Heart right ventricle (tissue), 16 donors: ENCODE results near the gene ELOB. TPM values are rescaled to one million over a fixed set of nuclear protein-coding genes. Genes with fewer than 3 reads are reported as not detected.

Experiments
- ATAC-seq, 8 donors: fragments of 200-7000 bp; cut with Tn5 transposase; one replicate each; pipeline ENCODE4 v1.9.1; 2020; ENCODE audit warnings: mild to moderate bottlenecking in 8 of 8, moderate library complexity in 8 of 8, moderate number of reproducible peaks in 1 of 8
- DNase-seq, 2 donors: peaks; one replicate each; pipeline ENCODE4 v3.0.0-alpha.2; 2020
- H3K27ac ChIP-seq, 10 donors: fragments of 200-600 bp; sonication (generic) in 2 of 10; one replicate each; pipeline versions ENCODE4 v1.5.0 to v1.8.0; 2020 to 2022; ENCODE audit warnings: mild to moderate bottlenecking in 3 of 10
- H3K27me3 ChIP-seq, 7 donors: fragments of 200-600 bp; one replicate each; pipeline ENCODE4 v1.8.0; 2021 to 2022; ENCODE audit warnings: mild to moderate bottlenecking in 2 of 7
- H3K36me3 ChIP-seq, 9 donors: fragments of 200-600 bp; sonication (generic) in 1 of 9; one replicate each; pipeline versions ENCODE4 v1.5.0 to v1.8.0; 2020 to 2022; ENCODE audit warnings: mild to moderate bottlenecking in 2 of 9
- H3K4me1 ChIP-seq, 9 donors: fragments of 200-600 bp; sonication (generic) in 1 of 9; one replicate each; pipeline versions ENCODE4 v1.5.0 to v1.8.0; 2020 to 2022; ENCODE audit warnings: mild to moderate bottlenecking in 4 of 9
- H3K4me3 ChIP-seq, 10 donors: fragments of 200-600 bp; sonication (generic) in 2 of 10; one replicate each; pipeline versions ENCODE4 v1.5.0 to v1.8.0; 2020 to 2022; ENCODE audit warnings: mild to moderate bottlenecking in 7 of 10, moderate library complexity in 2 of 10
- H3K9me3 ChIP-seq, 11 donors: fragments of 200-600 bp in 10 of 11; sonication (generic) in 2 of 11; one replicate each; pipeline versions ENCODE4 v1.5.0 to v1.8.0; 2013 to 2022; ENCODE audit warnings: mild to moderate bottlenecking in 2 of 11, control low read depth in 1 of 11, moderate library complexity in 1 of 11
- WGBS, 2 donors: extraction: QIAGEN DNeasy Blood & Tissue Kit; methylation state at CpG; one replicate each; pipeline ENCODE4 v1.1.7; 2013; ENCODE audit warnings: inconsistent platforms in 1 of 2; 5-methylcytosine and 5-hydroxymethylcytosine counted together
- intact Hi-C, 10 donors: fragments of 100-400 bp; cut with DNase I; formaldehyde crosslinking; loops; one replicate each; pipeline versions ENCODE4 v1.11.1 to v1.14.2; 2022
- polyA plus RNA-seq, 2 donors: library from polyadenylated mRNA; stranded (reverse); fragments of 200-250 nt; gene quantifications; one replicate each; pipeline ENCODE4 v1.2.3, GENCODE V29; 2013
- total RNA-seq, 10 donors: library from RNA; stranded (reverse); fragmentation: NEBNext Ultra II Directional in 3 of 10; extraction: Animal tissue kit (Norgen Biotek cat#: 25700) in 3 of 10; gene quantifications; one replicate each; pipeline versions ENCODE4 v1.2.1 to v1.2.4, GENCODE V29; 2021 to 2023
- TF ChIP-seq, protein P1 (sequence below), 9 donors: fragments of 200-600 bp; sonication (generic) in 2 of 9; IDR thresholded peaks; one replicate each; pipeline versions ENCODE4 v1.5.0 to v1.8.0; 2021 to 2022; ENCODE audit warnings: antibody characterized with exemption in 9 of 9, mild to moderate bottlenecking in 5 of 9, moderate library complexity in 1 of 9
- donor health status: Arrhythmogenic right ventricular cardiomyopathy.
- donor health status: ischemic (EF 13 %, LVEDD 7.1; RV severe dilation, severe dysfunction).
- donor health status: healthy with polysubstance abuse.
- donor health status: DM: no; HTN: yes; CAD: no.
- donor health status: DM: no; HTN: no; CAD: no.
- donor health status: ischemic (EF 25% LVEDD 6.9; RV normal size, moderate dysfunction).
- donor health status: ischemic (EF 25% LVEDD 5.7; RV mildly dilated, moderate dysfunction).
- donor health status: healthy.
- donor health status: DM: yes; HTN: yes; CAD: no.
- donor health status: Ischemic cardiomyopathy.
- donor health status: ischemic (EF 35%, LVEDD 5.7; RV mildly dilated, moderate dysfunction).
- donor health status: nonischemic (EF 11% LVEDD 7.7; RV severe dilation, severe dysfunction).
- donor health status: DM: yes; HTN: yes; CAD: no.
- donor health status: PGD.
- donor health status: ischemic (EF 29% LVEDD 5.4; RV normal size, mild dysfunction).
- donor health status: nonischemic (EF 23%, LVEDD 6.1; RV moderate dilation, normal function).

The ELOB gene
- total and polyA plus RNA-seq, 12 donors = 248 to 1,196 (median 332) TPM

DNA sequence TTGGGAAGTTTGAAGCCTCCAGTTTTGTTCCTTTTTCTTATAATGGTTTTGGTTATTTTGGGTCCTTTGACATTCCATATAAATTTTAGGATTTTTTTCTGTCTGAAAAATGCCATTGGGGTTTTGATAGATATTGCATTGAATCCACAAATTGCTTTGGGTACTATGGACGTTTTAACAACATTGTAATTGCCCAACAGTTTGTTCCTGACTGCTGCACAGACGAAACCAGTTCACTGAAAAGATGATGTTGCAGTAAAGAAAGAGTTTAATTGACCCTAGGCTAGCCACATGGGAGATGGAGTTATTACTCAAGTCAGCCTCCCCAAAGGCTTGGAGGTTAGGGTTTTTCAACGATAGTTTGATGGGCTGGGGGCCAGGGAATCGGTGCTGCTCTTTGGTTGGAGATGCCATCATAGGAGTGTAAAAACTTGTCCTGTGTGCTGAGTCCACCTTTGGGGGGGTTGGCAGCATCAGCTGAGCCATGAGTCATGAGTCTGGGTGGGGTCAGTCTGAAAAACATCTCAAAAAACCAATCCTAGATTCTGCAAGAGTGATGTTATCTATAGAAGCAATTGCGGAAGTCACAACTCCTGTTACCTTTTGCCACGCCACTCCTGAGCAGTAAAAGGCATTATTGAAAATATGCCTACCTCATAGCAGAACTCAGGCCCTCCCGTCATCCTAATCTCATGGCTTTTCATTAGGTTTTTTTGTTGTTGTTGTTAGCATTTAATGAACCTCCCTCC lies 18.5 kb upstream of the ELOB start:
- Histone ChIP-seq H3K4me1 (peaks cover 0 to 32% (median 0%) of the 10 kb centered on the region in 9 donors), H3K27ac (peak overlapping the region in 1 of 10 donors; percentile 34), H3K36me3 (no peaks in the 10 kb centered on the region), H3K27me3 (peaks cover 0 to 58% (median 35%) of the 10 kb centered on the region in 7 donors), H3K4me3 (no peak overlapping the region), H3K9me3 (no peaks in the 10 kb centered on the region)
- 64 to 70% methylated on average over 7 of the region's 7 CpGs for WGBS, 2 donors
- TF ChIP-seq, protein P1, sequence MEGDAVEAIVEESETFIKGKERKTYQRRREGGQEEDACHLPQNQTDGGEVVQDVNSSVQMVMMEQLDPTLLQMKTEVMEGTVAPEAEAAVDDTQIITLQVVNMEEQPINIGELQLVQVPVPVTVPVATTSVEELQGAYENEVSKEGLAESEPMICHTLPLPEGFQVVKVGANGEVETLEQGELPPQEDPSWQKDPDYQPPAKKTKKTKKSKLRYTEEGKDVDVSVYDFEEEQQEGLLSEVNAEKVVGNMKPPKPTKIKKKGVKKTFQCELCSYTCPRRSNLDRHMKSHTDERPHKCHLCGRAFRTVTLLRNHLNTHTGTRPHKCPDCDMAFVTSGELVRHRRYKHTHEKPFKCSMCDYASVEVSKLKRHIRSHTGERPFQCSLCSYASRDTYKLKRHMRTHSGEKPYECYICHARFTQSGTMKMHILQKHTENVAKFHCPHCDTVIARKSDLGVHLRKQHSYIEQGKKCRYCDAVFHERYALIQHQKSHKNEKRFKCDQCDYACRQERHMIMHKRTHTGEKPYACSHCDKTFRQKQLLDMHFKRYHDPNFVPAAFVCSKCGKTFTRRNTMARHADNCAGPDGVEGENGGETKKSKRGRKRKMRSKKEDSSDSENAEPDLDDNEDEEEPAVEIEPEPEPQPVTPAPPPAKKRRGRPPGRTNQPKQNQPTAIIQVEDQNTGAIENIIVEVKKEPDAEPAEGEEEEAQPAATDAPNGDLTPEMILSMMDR (IDR thresholded peaks at IDR 0.05) = no peak
- intact Hi-C loops = no loop called here
- no peak for DNase-seq
- ATAC-seq = no peak

- ATAC-seq (no peak), DNase-seq (no peak)
- H3K27ac ChIP-seq = peak overlapping the region in 1 of 10 donors; percentile 17
- no peaks in the 10 kb centered on the region for H3K9me3 ChIP-seq
- H3K36me3 ChIP-seq = no peaks in the 10 kb centered on the region
- peaks cover 0 to 63% (median 47%) of the 10 kb centered on the region in 7 donors for H3K27me3 ChIP-seq
- H3K4me1 ChIP-seq = peaks cover 0 to 32% (median 0%) of the 10 kb centered on the region in 9 donors
- TF ChIP-seq, protein P1 (IDR thresholded peaks at IDR 0.05) = no peak
- WGBS, 2 donors = 85 to 90% methylated on average over 10 of the region's 10 CpGs
- intact Hi-C loops = no loop called here
- no peak overlapping the region for H3K4me3 ChIP-seq
These were observed 15.9 kb upstream of the ELOB start for GRCh38 chr16:2792940-2793339.

DNA sequence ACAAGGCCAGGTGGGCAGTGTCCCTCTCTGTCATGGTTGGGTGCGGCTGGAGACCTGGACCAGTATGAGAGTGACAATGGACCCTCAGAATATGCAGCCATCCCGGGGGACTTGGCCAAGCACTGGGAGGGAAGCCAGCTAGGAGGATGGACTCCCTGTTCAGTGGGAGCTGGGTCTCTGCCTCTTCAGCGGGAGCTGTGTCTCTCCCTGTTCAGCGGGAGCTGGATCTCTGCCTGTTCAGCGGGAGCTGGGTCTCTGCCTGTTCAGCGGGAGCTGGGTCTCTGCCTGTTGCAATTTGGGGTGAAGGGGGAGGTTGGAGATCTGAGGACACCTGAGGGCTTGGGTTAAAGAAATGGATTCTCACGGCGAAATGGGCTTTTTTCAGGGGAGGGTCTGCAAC lies 14.1 kb upstream of the ELOB start:
- TF ChIP-seq, protein P1 (IDR thresholded peaks at IDR 0.05) = no peak
- peaks cover 0 to 64% (median 52%) of the 10 kb centered on the region in 7 donors for H3K27me3 ChIP-seq
- no peaks in the 10 kb centered on the region for H3K9me3 ChIP-seq
- ATAC-seq = no peak
- DNase-seq = no peak
- intact Hi-C loops = no loop called here
- H3K36me3 ChIP-seq = no peaks in the 10 kb centered on the region
- WGBS, 2 donors = 67 to 72% methylated on average over 8 of the region's 8 CpGs
- peaks cover 0 to 32% (median 0%) of the 10 kb centered on the region in 9 donors for H3K4me1 ChIP-seq
- H3K4me3 ChIP-seq = no peak overlapping the region
- no peak overlapping the region for H3K27ac ChIP-seq

DNA sequence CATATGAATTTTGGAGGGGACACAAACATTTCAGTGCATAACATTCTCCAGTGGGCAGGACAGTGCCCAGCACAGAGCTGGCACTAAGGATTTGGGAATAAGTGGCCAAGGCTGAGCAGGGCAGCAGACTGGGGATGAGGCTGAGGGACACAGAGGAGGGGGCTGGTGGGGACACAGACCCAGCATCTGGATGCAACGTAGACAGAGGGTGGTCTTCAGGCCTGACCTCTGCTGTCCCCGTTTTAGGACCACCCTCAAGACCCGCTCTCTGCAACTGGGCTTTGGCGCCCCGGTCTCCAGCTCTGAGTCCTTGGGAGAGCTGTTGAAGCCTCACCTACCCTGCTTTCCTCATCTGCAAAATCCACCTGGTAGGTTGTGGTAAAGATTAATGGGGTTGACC lies 13.6 kb upstream of the ELOB start:
- no peaks in the 10 kb centered on the region for H3K9me3 ChIP-seq
- WGBS, 2 donors = 83 to 85% methylated on average over 5 of the region's 5 CpGs
- peaks cover 0 to 32% (median 2%) of the 10 kb centered on the region in 9 donors for H3K4me1 ChIP-seq
- H3K27ac ChIP-seq = no peak overlapping the region
- H3K4me3 ChIP-seq = no peak overlapping the region
- no peak for ATAC-seq
- TF ChIP-seq, protein P1 (IDR thresholded peaks at IDR 0.05) = no peak
- intact Hi-C loops = no loop called here
- no peaks in the 10 kb centered on the region for H3K36me3 ChIP-seq
- no peak for DNase-seq
- peaks cover under 1 to 70% (median 58%) of the 10 kb centered on the region in 7 donors for H3K27me3 ChIP-seq
